Measurements from ENCODE around the gene ELF2.
A peak's percentile ranks its signal among the peaks of the same experiment; 100 is the strongest.
"Not testable (repeated sequence)": the region's sequence is repeated elsewhere in the genome, so short reads cannot be mapped to it uniquely, and the experiment has no call there.

The ELF2 gene

DNA sequence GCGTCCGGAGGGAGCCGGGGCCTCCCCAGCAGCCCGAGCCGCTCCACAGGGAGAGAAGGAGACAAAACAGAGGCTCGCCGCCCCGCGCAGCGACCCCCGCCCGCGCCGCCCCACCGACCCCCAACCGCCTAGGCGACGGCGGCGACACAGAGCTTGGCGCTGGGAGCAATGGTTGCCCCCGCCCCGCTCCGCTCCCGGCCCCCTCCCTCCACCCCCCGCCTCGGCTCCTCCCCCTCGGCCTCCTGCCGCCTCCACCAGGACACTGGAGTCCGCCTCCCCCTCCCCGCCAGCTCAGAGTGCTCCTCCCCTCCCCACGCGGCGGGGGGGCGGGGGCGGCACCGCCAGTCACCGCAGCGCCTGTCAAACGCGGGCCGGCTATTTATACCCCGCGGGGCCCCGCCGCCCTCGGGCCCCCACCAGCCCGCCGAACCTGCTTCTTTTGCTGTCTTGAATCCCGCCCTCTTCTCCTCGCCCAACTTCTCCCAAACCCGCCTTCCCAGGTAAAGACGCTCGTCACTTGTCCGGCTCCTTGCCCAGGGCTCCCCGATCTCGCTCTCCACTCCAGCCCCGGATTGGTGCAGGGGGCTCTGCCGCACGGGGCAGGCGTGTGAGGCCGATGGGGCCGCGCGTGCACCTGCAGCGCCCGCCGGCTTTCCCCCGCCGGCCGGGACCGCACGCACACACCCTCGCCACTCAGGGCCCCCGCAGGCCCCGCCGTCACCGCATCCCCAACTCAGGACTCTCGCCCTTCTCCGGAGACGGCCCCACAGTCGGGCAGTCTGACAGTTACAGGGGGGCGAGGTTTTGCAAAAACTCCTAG, at the start of gene ELF2:
Gene ELF2, minus strand, starts transcription at position 170 of the 820 bp plus-strand sequence. CDS start 39,517 bp downstream, outside the sequence.
- peak within 1 kb of the TSS; percentile 100 for H3K27ac ChIP-seq (ENCODE audit: low read depth, low read length)
- no peaks in the 10 kb centered on the region for H3K36me3 ChIP-seq (ENCODE audit: insufficient read depth, low read length)
- peak within 1 kb of the TSS; percentile 98 for H3K9ac ChIP-seq (ENCODE audit: low read length)
- H3K27me3 ChIP-seq (ENCODE audit: control insufficient read depth in 1 of 2, insufficient read depth in 2 of 2, low read length in 2 of 2) = no peaks in the 10 kb centered on the region
- peaks cover 16% of the 10 kb centered on the region for H3K4me1 ChIP-seq (ENCODE audit: insufficient read depth, low read length)
- H3K4me3 ChIP-seq (ENCODE audit: low read depth in 1 of 2, low read length in 2 of 2) = peak within 1 kb of the TSS; percentile 88 to 98
- H3K9me3 ChIP-seq (ENCODE audit: low read length) = no peaks in the 10 kb centered on the region

DNA sequence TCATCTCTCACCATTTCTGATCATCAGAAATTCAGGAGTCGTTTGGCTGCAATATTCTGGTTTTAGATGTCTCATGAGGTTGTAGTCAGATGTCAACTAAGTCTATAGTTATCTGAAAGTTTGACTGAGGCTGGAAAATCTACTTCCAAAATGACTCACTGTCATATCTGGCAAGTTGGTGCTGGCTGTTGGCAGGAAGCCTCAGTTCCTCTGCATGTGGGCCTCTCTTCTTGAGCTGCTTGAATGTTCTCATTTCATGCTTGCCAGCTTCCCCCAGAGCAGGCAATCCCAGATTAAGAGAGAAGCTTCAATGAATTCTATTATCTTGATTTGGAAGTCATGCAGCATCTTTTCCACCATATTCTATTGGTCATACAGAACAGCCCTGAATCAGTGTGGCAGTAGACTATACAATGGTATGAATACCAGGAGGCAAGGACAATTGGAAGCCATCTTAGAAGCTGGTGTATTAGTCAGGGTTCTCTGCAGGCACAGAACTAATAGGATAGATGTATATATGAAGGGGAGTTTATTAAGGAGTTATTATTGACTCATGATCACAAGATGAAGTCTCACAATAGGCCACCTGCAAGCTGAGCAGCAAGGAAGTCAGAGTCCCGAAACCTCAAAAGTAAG, 46.8 kb upstream of the ELF2 start:
- no peak overlapping the region for H3K27ac ChIP-seq (ENCODE audit: low read depth, low read length)
- no peak overlapping the region for H3K9ac ChIP-seq (ENCODE audit: low read length)
- no peaks in the 10 kb centered on the region for H3K9me3 ChIP-seq (ENCODE audit: low read length)
- H3K36me3 ChIP-seq (ENCODE audit: insufficient read depth, low read length) = no peaks in the 10 kb centered on the region
- no peaks in the 10 kb centered on the region for H3K27me3 ChIP-seq (ENCODE audit: control insufficient read depth in 1 of 2, insufficient read depth in 2 of 2, low read length in 2 of 2)
- no peak overlapping the region for H3K4me3 ChIP-seq (ENCODE audit: low read depth in 1 of 2, low read length in 2 of 2)
- H3K4me1 ChIP-seq (ENCODE audit: insufficient read depth, low read length) = no peaks in the 10 kb centered on the region

DNA sequence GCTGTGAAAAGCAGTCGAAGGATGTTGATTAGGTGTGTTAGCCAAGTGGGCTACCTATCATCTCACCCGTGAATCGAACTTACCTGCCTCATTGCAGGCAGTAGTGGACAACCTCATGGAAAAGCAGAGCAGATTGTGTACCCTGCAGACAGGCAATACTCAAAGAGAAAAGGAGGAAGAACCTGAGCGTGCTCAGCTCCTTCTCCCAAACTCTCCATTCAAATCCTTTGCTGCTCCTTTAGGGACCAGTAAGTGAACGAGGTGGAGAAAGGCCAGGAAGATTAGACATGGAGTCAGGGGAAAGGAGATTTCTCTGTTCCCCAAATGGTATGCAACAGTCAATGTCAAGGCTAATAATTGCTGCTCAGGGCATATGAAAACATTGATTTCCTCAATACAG, 45.2 kb upstream of the ELF2 start:
- Histone ChIP-seq H3K36me3 (ENCODE audit: insufficient read depth, low read length) (no peaks in the 10 kb centered on the region), H3K9me3 (ENCODE audit: low read length) (no peaks in the 10 kb centered on the region), H3K27me3 (ENCODE audit: control insufficient read depth in 1 of 2, insufficient read depth in 2 of 2, low read length in 2 of 2) (no peaks in the 10 kb centered on the region), H3K9ac (ENCODE audit: low read length) (no peak overlapping the region), H3K27ac (ENCODE audit: low read depth, low read length) (no peak overlapping the region), H3K4me3 (ENCODE audit: low read depth in 1 of 2, low read length in 2 of 2) (no peak overlapping the region), H3K4me1 (ENCODE audit: insufficient read depth, low read length) (no peaks in the 10 kb centered on the region)

DNA sequence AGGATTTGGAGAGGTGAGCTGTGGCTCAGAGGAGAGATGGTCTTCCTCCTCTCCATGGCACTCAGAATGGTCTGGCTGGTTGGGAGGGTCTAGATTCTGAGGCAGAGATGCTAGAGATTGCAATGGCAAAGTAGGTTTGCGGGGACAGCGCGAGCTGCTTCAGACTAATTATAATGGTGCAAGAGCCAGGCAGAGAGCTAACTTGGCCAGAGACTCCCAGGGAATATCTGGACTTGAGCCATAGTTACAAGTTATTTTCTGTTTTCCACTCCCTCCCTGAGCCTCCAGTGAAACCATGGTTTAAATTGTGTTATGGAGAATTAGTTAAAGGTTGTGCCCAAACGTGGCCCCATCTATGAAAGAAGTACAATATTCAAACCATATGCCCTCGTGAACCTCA, 44.7 kb upstream of the ELF2 start:
- Histone ChIP-seq H3K9me3 (ENCODE audit: low read length) (no peaks in the 10 kb centered on the region), H3K27ac (ENCODE audit: low read depth, low read length) (no peak overlapping the region), H3K27me3 (ENCODE audit: control insufficient read depth in 1 of 2, insufficient read depth in 2 of 2, low read length in 2 of 2) (no peaks in the 10 kb centered on the region), H3K4me1 (ENCODE audit: insufficient read depth, low read length) (no peaks in the 10 kb centered on the region), H3K4me3 (ENCODE audit: low read depth in 1 of 2, low read length in 2 of 2) (no peak overlapping the region), H3K36me3 (ENCODE audit: insufficient read depth, low read length) (no peaks in the 10 kb centered on the region), H3K9ac (ENCODE audit: low read length) (no peak overlapping the region)

DNA sequence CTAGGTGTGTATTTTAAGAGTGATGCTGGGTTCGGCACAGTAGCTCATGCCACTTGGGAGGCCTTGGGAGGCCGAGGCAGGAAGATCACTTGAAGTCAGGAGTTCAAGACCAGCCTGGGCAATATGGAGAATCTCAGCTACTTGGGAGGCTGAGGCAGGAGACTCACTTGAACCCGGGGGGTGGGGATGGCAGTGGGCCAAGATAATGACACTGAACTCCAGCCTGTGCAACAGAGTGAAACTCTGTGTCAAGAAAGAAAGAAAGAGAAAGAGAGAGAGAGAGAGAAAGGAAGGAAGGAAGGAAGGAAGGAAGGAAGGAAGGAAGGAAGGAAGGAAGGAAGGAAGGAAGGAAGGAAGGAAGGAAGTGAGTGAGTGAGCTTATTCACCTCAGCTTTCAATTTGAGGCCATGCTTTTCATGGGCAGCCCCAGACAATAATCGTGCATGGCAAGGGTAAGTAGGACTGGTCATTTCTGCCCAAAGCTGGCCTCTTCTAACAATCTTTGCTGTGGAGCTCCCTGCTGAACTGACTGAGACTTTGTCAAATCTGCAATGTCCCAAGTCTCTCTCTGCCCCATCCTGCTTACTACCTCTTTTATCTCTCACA, 42.5 kb upstream of the ELF2 start:
- Histone ChIP-seq H3K9me3 (ENCODE audit: low read length) (no peaks in the 10 kb centered on the region), H3K27me3 (ENCODE audit: control insufficient read depth in 1 of 2, insufficient read depth in 2 of 2, low read length in 2 of 2) (no peaks in the 10 kb centered on the region), H3K9ac (ENCODE audit: low read length) (no peak overlapping the region), H3K27ac (ENCODE audit: low read depth, low read length) (no peak overlapping the region), H3K36me3 (ENCODE audit: insufficient read depth, low read length) (no peaks in the 10 kb centered on the region), H3K4me1 (ENCODE audit: insufficient read depth, low read length) (no peaks in the 10 kb centered on the region), H3K4me3 (ENCODE audit: low read depth in 1 of 2, low read length in 2 of 2) (no peak overlapping the region)

DNA sequence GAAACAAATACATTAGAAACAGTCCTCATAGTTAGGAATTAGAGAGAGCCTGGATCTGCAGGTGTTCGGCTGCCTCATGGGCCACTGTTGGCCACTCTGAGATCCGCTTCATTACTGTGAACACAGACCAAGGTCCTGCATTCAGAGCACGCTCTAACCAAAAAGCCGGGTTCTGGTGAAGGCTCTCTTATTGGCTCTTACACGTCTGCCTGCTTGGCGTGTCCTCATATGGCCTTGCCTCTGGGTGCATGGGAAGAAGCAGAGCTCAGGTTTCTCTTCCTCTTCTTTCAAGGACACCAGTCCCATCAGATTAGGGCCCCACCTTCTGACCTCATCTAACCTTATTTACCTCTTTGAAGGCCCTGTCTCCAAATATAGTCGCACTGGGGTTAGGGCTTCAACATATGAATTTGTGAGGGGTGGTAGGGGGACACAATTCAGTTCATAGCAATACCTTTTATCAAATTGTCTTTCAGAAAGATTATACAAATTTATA, 37.1 kb upstream of the ELF2 start:
- Histone ChIP-seq H3K9me3 (ENCODE audit: low read length) (no peaks in the 10 kb centered on the region), H3K27me3 (ENCODE audit: control insufficient read depth in 1 of 2, insufficient read depth in 2 of 2, low read length in 2 of 2) (no peaks in the 10 kb centered on the region), H3K36me3 (ENCODE audit: insufficient read depth, low read length) (no peaks in the 10 kb centered on the region), H3K4me3 (ENCODE audit: low read depth in 1 of 2, low read length in 2 of 2) (no peak overlapping the region), H3K9ac (ENCODE audit: low read length) (no peak overlapping the region), H3K27ac (ENCODE audit: low read depth, low read length) (no peak overlapping the region), H3K4me1 (ENCODE audit: insufficient read depth, low read length) (no peaks in the 10 kb centered on the region)

DNA sequence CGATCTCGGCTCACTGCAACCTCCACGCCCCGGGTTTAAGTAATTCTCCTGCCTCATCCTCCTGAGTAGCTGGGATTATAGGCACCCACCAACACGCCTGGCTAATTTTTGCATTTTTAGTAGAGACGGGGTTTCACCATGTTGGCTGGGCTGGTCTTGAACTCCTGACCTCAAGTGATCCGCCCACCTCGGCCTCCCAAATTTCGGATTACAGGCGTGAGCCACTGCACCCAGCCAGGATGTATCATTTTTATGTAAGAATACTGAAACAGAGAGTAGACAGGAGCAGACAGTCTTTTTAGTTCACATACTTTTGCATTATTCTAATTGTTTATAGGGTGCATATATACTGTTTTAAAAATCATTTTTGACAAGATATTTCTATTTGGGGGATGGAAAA, 36.6 kb upstream of the ELF2 start:
- not testable (repeated sequence) for H3K4me3 ChIP-seq (ENCODE audit: low read depth in 1 of 2, low read length in 2 of 2); H3K9ac ChIP-seq (ENCODE audit: low read length); H3K36me3 ChIP-seq (ENCODE audit: insufficient read depth, low read length); H3K27me3 ChIP-seq (ENCODE audit: control insufficient read depth in 1 of 2, insufficient read depth in 2 of 2, low read length in 2 of 2); H3K9me3 ChIP-seq (ENCODE audit: low read length); H3K27ac ChIP-seq (ENCODE audit: low read depth, low read length); H3K4me1 ChIP-seq (ENCODE audit: insufficient read depth, low read length)

DNA sequence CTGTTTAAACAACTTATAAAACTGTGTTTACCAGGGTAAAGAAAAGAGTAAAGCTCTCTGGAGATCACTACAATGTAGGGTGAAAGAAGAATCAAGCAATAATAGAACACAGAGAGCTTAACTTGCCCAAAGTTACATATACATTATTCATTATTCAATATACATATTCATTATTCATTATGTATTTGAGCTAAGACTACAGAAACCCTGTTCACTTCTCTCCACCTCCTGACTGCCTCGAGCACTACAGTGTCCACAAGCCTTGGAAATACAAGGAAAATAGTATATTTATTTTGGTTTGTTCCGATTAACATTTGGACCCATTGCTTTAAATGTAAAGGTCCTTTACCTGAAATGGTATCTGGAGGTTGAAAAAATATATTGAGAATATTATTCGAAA, 35.9 kb upstream of the ELF2 start:
- Histone ChIP-seq H3K27ac (ENCODE audit: low read depth, low read length) (no peak overlapping the region), H3K9ac (ENCODE audit: low read length) (no peak overlapping the region), H3K9me3 (ENCODE audit: low read length) (no peaks in the 10 kb centered on the region)

DNA sequence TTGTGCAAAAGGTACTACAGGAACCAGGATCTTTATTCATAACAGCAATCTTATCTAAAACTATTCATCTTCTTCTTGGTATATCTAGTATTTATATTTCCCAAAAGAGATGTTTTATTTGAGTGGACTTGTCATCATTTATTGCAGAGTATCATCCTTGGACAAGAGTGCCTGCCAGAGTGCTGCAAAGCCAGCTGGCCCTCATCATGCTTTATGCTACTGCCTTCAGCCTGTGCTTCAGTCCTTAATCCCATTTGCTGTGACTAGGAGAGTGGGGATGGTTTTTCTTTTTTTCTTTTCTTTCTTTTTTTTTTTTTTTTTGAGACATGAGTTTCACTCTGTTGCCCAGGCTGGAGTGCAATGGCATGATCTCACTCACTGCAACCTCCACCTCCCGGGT, 33.5 kb upstream of the ELF2 start:
- Histone ChIP-seq H3K27ac (ENCODE audit: low read depth, low read length) (no peak overlapping the region), H3K9ac (ENCODE audit: low read length) (no peak overlapping the region), H3K4me3 (ENCODE audit: low read depth in 1 of 2, low read length in 2 of 2) (no peak overlapping the region), H3K9me3 (ENCODE audit: low read length) (no peaks in the 10 kb centered on the region), H3K27me3 (ENCODE audit: control insufficient read depth in 1 of 2, insufficient read depth in 2 of 2, low read length in 2 of 2) (no peaks in the 10 kb centered on the region), H3K36me3 (ENCODE audit: insufficient read depth, low read length) (no peaks in the 10 kb centered on the region), H3K4me1 (ENCODE audit: insufficient read depth, low read length) (no peaks in the 10 kb centered on the region)

More for the DNA sequence above, 35.9 kb upstream of the ELF2 start:
- Histone ChIP-seq H3K4me1 (ENCODE audit: insufficient read depth, low read length) (no peaks in the 10 kb centered on the region), H3K4me3 (ENCODE audit: low read depth in 1 of 2, low read length in 2 of 2) (no peak overlapping the region), H3K27me3 (ENCODE audit: control insufficient read depth in 1 of 2, insufficient read depth in 2 of 2, low read length in 2 of 2) (no peaks in the 10 kb centered on the region), H3K36me3 (ENCODE audit: insufficient read depth, low read length) (no peaks in the 10 kb centered on the region)

DNA sequence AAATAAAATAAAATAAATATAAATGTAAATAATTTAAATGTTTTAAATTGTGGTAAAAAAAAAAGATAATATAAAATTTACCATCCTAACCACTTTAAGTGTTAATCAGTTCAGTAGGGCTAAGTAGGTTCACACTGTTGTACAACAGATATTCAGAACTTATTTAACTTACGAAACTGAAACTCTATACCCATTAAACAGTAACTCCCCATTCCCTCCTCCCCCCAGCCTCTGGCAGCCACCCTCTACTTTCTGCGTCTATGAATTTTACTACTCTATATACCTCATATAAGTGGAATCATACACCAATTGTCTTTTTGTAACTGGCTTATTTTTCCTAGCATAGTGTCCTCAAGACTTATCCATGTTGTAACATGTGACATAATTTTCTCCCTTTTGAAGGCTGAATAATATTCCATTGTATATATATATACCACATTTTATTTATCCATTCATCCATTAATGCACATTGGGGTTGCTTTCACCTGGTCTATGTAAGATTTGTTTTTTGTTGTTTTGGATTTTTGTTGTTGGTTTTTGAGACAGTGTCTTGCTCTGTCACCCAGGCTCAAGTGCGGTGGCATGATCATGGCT, 32.5 kb upstream of the ELF2 start:
- Histone ChIP-seq H3K4me1 (ENCODE audit: insufficient read depth, low read length) (no peaks in the 10 kb centered on the region), H3K4me3 (ENCODE audit: low read depth in 1 of 2, low read length in 2 of 2) (no peak overlapping the region), H3K9me3 (ENCODE audit: low read length) (no peaks in the 10 kb centered on the region), H3K27me3 (ENCODE audit: control insufficient read depth in 1 of 2, insufficient read depth in 2 of 2, low read length in 2 of 2) (no peaks in the 10 kb centered on the region), H3K27ac (ENCODE audit: low read depth, low read length) (no peak overlapping the region), H3K36me3 (ENCODE audit: insufficient read depth, low read length) (no peaks in the 10 kb centered on the region), H3K9ac (ENCODE audit: low read length) (no peak overlapping the region)

DNA sequence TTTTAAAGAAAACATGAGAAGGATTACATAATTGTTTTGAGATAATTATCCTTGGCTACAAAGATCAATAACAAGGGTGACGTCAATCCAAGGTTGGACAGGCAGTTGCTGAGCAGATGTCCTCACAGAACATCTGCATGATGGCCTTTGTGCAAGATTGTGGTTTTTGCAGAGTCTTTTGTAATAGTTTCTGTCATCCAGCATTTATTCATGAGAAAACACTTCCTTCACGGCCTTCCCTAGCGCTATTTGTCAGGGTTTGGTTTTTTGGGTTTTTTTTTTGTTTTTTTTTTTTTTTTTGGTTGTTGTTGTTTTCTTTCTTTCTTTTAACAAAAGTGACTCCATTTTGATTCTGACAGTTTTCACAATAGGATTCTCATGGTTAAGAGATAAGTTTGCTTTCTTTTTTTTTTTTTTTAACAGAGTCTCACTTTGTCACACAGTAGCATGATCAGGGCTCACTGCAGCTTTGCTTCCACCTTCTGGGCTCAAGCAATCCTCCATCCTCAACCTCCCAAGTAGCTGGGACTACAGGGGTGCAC, 31.5 kb upstream of the ELF2 start:
- no peak overlapping the region for H3K27ac ChIP-seq (ENCODE audit: low read depth, low read length)
- H3K9me3 ChIP-seq (ENCODE audit: low read length) = no peaks in the 10 kb centered on the region

More for the DNA sequence above, 31.5 kb upstream of the ELF2 start:
- Histone ChIP-seq H3K27me3 (ENCODE audit: control insufficient read depth in 1 of 2, insufficient read depth in 2 of 2, low read length in 2 of 2) (no peaks in the 10 kb centered on the region), H3K9ac (ENCODE audit: low read length) (no peak overlapping the region), H3K36me3 (ENCODE audit: insufficient read depth, low read length) (no peaks in the 10 kb centered on the region), H3K4me1 (ENCODE audit: insufficient read depth, low read length) (no peaks in the 10 kb centered on the region), H3K4me3 (ENCODE audit: low read depth in 1 of 2, low read length in 2 of 2) (no peak overlapping the region)

Measured in muscle layer of colon (tissue), 2 donors.